H1 (cell line): ENCODE results near the gene NFIX. TPM values are rescaled to one million over a fixed set of nuclear protein-coding genes. Genes with fewer than 3 reads are reported as not detected.

Experiments used
- CTCF ChIA-PET: fragments of 300-600 bp; sonication (Branson Sonifier 250); formaldehyde crosslinking; loops from one replicate; lab custom pipeline; 2021; ENCODE audit not compliant: partially characterized antibody; lab: Charles Lee
- POLR2A ChIA-PET: fragments of 300-600 bp; sonication (Branson Sonifier 250); formaldehyde crosslinking; loops from one replicate; lab custom pipeline; 2021; ENCODE audit warnings: inconsistent platforms; ENCODE audit not compliant: partially characterized antibody; lab: Charles Lee
- DNase-seq, 2 experiments: peaks; one replicate each; pipeline versions ENCODE4 v3.0.0 to v3.0.0-alpha.2; 2010 to 2022; ENCODE audit warnings: low spot score in 2 of 2, low read depth in 1 of 2, mixed read lengths in 1 of 2
- FAIRE-seq: peaks from 2 replicates; lab custom pipeline; 2011; peaks lifted over from hg19 to GRCh38; lab: Jason Lieb, UNC
- H2AFZ ChIP-seq: 2 replicates; pipeline ENCODE4 v1.8.1; 2012; ENCODE audit warnings: low read length, inconsistent platforms
- H2AK5ac ChIP-seq: 2 replicates; pipeline ENCODE4 v1.6.1; 2013; ENCODE audit warnings: low read depth, low read length
- H2BK120ac ChIP-seq: replicated peaks from 2 replicates; pipeline ENCODE3; 2013; ENCODE audit warnings: low read depth, low read length, inconsistent platforms
- H2BK12ac ChIP-seq: 2 replicates; pipeline ENCODE4 v1.6.1; 2013; ENCODE audit warnings: low read depth, low read length
- H2BK15ac ChIP-seq: 2 replicates; pipeline ENCODE4 v1.6.1; 2013; ENCODE audit warnings: low read length
- H2BK20ac ChIP-seq: 2 replicates; pipeline ENCODE4 v1.6.1; 2013; ENCODE audit warnings: low read length
- H2BK5ac ChIP-seq: 2 replicates; pipeline ENCODE4 v1.6.1; 2013; ENCODE audit warnings: low read depth, low read length
- H3K14ac ChIP-seq: 2 replicates; pipeline ENCODE4 v1.6.1; 2013; ENCODE audit warnings: inconsistent platforms; ENCODE audit not compliant: insufficient read length
- H3K18ac ChIP-seq: 2 replicates; pipeline ENCODE4 v1.6.1; 2013; ENCODE audit warnings: low read length; ENCODE audit errors: extremely low read depth
- H3K23ac ChIP-seq: 2 replicates; pipeline ENCODE4 v1.6.1; 2013; ENCODE audit warnings: inconsistent platforms; ENCODE audit not compliant: insufficient read length
- H3K23me2 ChIP-seq: 2 replicates; pipeline ENCODE4 v1.6.1; 2013; ENCODE audit warnings: low read depth, low read length
- H3K27ac ChIP-seq: 2 replicates; pipeline ENCODE4 v1.6.1; 2011; ENCODE audit warnings: low read depth, low read length, inconsistent platforms
- H3K27me3 ChIP-seq, 4 experiments: replicated peaks in 1 of 4; 1 replicate in 1 of 4; 2 replicates in 3 of 4; pipeline versions ENCODE4 v1.6.1 to v1.8.1; 2011 to 2013; ENCODE audit warnings: low read length in 3 of 4, mild to moderate bottlenecking in 3 of 4, inconsistent platforms in 2 of 4, mixed read lengths in 2 of 4, moderate library complexity in 1 of 4; ENCODE audit not compliant: control insufficient read depth in 3 of 4, insufficient read depth in 3 of 4; ENCODE audit errors: extremely low read depth in 1 of 4
- H3K36me3 ChIP-seq, 4 experiments: 2 replicates each; pipeline versions ENCODE4 v1.6.1 to v1.8.1; 2011 to 2013; ENCODE audit warnings: mild to moderate bottlenecking in 4 of 4, low read length in 3 of 4, moderate library complexity in 2 of 4, control low read depth in 1 of 4, inconsistent platforms in 1 of 4; ENCODE audit not compliant: insufficient read depth in 4 of 4, control insufficient read depth in 2 of 4
- H3K4ac ChIP-seq: replicated peaks from 2 replicates; pipeline ENCODE3; 2013; ENCODE audit warnings: low read length, low read depth, mixed read lengths, inconsistent platforms; ENCODE audit not compliant: insufficient read length
- H3K4me1 ChIP-seq, 4 experiments: replicated peaks in 1 of 4; 1 replicate in 1 of 4; 2 replicates in 3 of 4; pipeline versions ENCODE4 v1.6.1 to v1.8.1; 2011 to 2013; ENCODE audit warnings: low read length in 3 of 4, inconsistent platforms in 2 of 4, mixed read lengths in 1 of 4; ENCODE audit not compliant: insufficient read depth in 4 of 4, control insufficient read depth in 3 of 4
- H3K4me2 ChIP-seq, 2 experiments: 2 replicates each; pipeline versions ENCODE4 v1.6.1 to v1.8.1; 2011 to 2013; ENCODE audit warnings: low read depth in 2 of 2, low read length in 2 of 2, control low read depth in 1 of 2, inconsistent platforms in 1 of 2, mild to moderate bottlenecking in 1 of 2; ENCODE audit not compliant: insufficient read depth in 1 of 2
- H3K4me3 ChIP-seq, 4 experiments: fragments of 200-600, 300-600 bp in 1 of 4; sonication (generic), shearing (Covaris generic), sonication (Bioruptor Twin) in 1 of 4; 2 replicates each; pipeline versions ENCODE4 v1.5.1 to v1.8.1; 2011 to 2016; ENCODE audit warnings: low read length in 4 of 4, low read depth in 3 of 4, control low read depth in 2 of 4, inconsistent platforms in 2 of 4, mild to moderate bottlenecking in 2 of 4, mixed read lengths in 1 of 4, moderate library complexity in 1 of 4; ENCODE audit not compliant: insufficient read depth in 2 of 4; ENCODE audit errors: extremely low read depth in 1 of 4
- H3K56ac ChIP-seq: replicated peaks from 2 replicates; pipeline ENCODE3; 2013; ENCODE audit warnings: low read depth, mild to moderate bottlenecking, mixed read lengths, low read length, inconsistent platforms; ENCODE audit not compliant: insufficient read length
- H3K79me1 ChIP-seq: 2 replicates; pipeline ENCODE4 v1.6.1; 2013; ENCODE audit warnings: low read depth, low read length, control low read depth
- H3K79me2 ChIP-seq, 2 experiments: 2 replicates each; pipeline versions ENCODE4 v1.6.1 to v1.8.1; 2012 to 2013; ENCODE audit warnings: low read length in 2 of 2, mild to moderate bottlenecking in 2 of 2, inconsistent platforms in 1 of 2; ENCODE audit not compliant: insufficient read depth in 2 of 2, control insufficient read depth in 1 of 2
- H3K9ac ChIP-seq, 4 experiments: replicated peaks in 1 of 4; 1 replicate in 1 of 4; 2 replicates in 3 of 4; pipeline versions ENCODE4 v1.6.1 to v1.8.1; 2011 to 2013; ENCODE audit warnings: low read depth in 3 of 4, low read length in 3 of 4, control low read depth in 2 of 4, mild to moderate bottlenecking in 2 of 4, moderate library complexity in 2 of 4, inconsistent platforms in 1 of 4; ENCODE audit errors: extremely low read depth in 1 of 4
- H3K9me3 ChIP-seq, 2 experiments: 2 replicates each; pipeline versions ENCODE4 v1.6.1 to v1.8.1; 2012 to 2013; ENCODE audit warnings: mild to moderate bottlenecking in 2 of 2, moderate library complexity in 2 of 2, control low read depth in 1 of 2, inconsistent platforms in 1 of 2, low read depth in 1 of 2, low read length in 1 of 2, mixed read lengths in 1 of 2; ENCODE audit not compliant: insufficient read depth in 2 of 2
- H4K20me1 ChIP-seq, 2 experiments: replicated peaks in 1 of 2; 2 replicates each; pipeline versions ENCODE3 to v1.8.1; 2011 to 2013; ENCODE audit warnings: inconsistent platforms in 2 of 2, low read length in 2 of 2, mild to moderate bottlenecking in 1 of 2; ENCODE audit not compliant: insufficient read depth in 2 of 2, control insufficient read depth in 1 of 2
- H4K5ac ChIP-seq: 2 replicates; pipeline ENCODE4 v1.6.1; 2013; ENCODE audit warnings: low read length, low read depth, mixed read lengths, inconsistent platforms; ENCODE audit not compliant: insufficient read length
- H4K8ac ChIP-seq: 2 replicates; pipeline ENCODE4 v1.8.0; 2013; ENCODE audit warnings: mild to moderate bottlenecking, moderate library complexity, low read length, inconsistent platforms; ENCODE audit not compliant: insufficient read depth; ENCODE audit errors: extremely low read depth
- H4K91ac ChIP-seq: replicated peaks from 2 replicates; pipeline ENCODE3; 2013; ENCODE audit warnings: low read length, mixed read lengths, inconsistent platforms; ENCODE audit not compliant: insufficient read length
- EP300 ChIP-seq, 2 experiments: IDR thresholded peaks; 1 replicate in 1 of 2; 2 replicates in 1 of 2; pipeline ENCODE4 v1.6.1; 2011 to 2012; ENCODE audit warnings: low read depth in 2 of 2, low read length in 2 of 2, mild to moderate bottlenecking in 2 of 2, borderline replicate concordance in 1 of 2, inconsistent platforms in 1 of 2, moderate library complexity in 1 of 2
- FOSL1 ChIP-seq: IDR thresholded peaks from 2 replicates; pipeline ENCODE4 v1.6.1; 2011; ENCODE audit warnings: mild to moderate bottlenecking, low read depth, low read length, moderate library complexity; ENCODE audit not compliant: insufficient read depth
- WGBS, 2 experiments: shearing (Covaris generic) in 1 of 2; methylation state at CpG; one replicate each; pipeline versions ENCODE4 v1.1.6 to v1.1.7; 2013 to 2015; ENCODE audit warnings: low lambda C conversion rate in 2 of 2, mixed read lengths in 2 of 2, inconsistent platforms in 1 of 2, low coverage in 1 of 2, missing lambda C conversion rate in 1 of 2; ENCODE audit not compliant: insufficient replicate concordance in 2 of 2, insufficient coverage in 1 of 2, insufficient read length in 1 of 2; ENCODE audit errors: extremely low coverage in 1 of 2, missing lambda C conversion rate in 1 of 2; 5-methylcytosine and 5-hydroxymethylcytosine counted together
- polyA plus RNA-seq, 7 experiments: library from polyadenylated mRNA; depleted of rRNA in 3 of 7; stranded (reverse) in 5 of 7; unstranded in 2 of 7; fragments of >200 nt in 5 of 7; fragments of 200-250 nt in 2 of 7; gene quantifications; 1 replicate in 5 of 7; 2 replicates in 1 of 7; 4 replicates in 1 of 7; pipeline versions ENCODE4 v1.2.1 to v1.2.3, GENCODE V29; 2011 to 2013; ENCODE audit warnings: missing spikeins in 2 of 7, mixed read lengths in 2 of 7
- total RNA-seq: library from RNA; stranded (reverse); fragmentation: NEBNext Ultra II Directional; extraction: Animal tissue kit (Norgen Biotek cat#: 25700); gene quantifications from 2 replicates; pipeline ENCODE4 v1.2.1, GENCODE V29; 2021

NFIX gene
- total and polyA plus RNA-seq, 2 of the 8 experiments (the other 6 are each of a cell fraction or from before 2014, with no cell fraction given): 0.03 to 0.20 TPM

- Histone ChIP-seq H3K4ac (no peak overlapping the region), H4K5ac (no peak overlapping the region), H3K36me3 (peaks cover 6 to 24% (median 23%) of the 10 kb centered on the region in 4 experiments), H3K4me3 (no peak overlapping the region), H2AK5ac (no peak overlapping the region), H3K4me1 (0 out of 7 replicates have a peak, but pooled peaks cover 0 to 2% (median 0%) of the 10 kb centered on the region in 4 experiments), H3K18ac (no peak overlapping the region), H3K9ac (no peak overlapping the region), H3K79me2 (peaks cover 0 to 6% of the 10 kb centered on the region in 2 experiments; a peak in 2 of 4 replicates), H2BK20ac (no peak overlapping the region), H2BK12ac (no peak overlapping the region), H3K14ac (no peak overlapping the region), H2BK120ac (no peak overlapping the region), H3K4me2 (no peak overlapping the region), H3K9me3 (no peaks in the 10 kb centered on the region), H3K56ac (no peak overlapping the region), H3K27me3 (no peaks in the 10 kb centered on the region), H2AFZ (no peak overlapping the region), H4K8ac (no peak overlapping the region), H3K23ac (no peak overlapping the region), H4K20me1 (peaks cover 0 to 1% of the 10 kb centered on the region in 2 experiments), H2BK15ac (no peak overlapping the region), H3K23me2 (no peaks in the 10 kb centered on the region), H3K79me1 (peaks cover 5% of the 10 kb centered on the region), H4K91ac (no peak overlapping the region), H3K27ac (no peak overlapping the region; the same call in 1 of the 2 replicates), H2BK5ac (no peak overlapping the region)
- no peak for FAIRE-seq
- TF ChIP-seq FOSL1: no peak
- no peak for TF ChIP-seq EP300 (IDR thresholded peaks at IDR 0.05; ENCODE audit: borderline replicate concordance in 1 of 2, low read depth in 2 of 2, low read length in 2 of 2)
- 97% methylated on average over 12 of the region's 15 CpGs; no CpG with 5 or more reads in 1 of the 2 experiments for WGBS, 2 experiments
- ChIA-PET POLR2A (interaction anchor here (1.0 to 19.5 kb wide), 5 partner anchors 6 to 177 kb away, joined by 3 to 228 read pairs (median 12); partner anchors contain the start of genes FARSA, NACC1 and TRMT1), CTCF (interaction anchor here (0.6 to 0.9 kb wide), 2 partner anchors 9 to 37 kb away, joined by 3 read pairs; no protein-coding TSS in a partner anchor)
- no peak for DNase-seq
Measured at GRCh38 chr19:13110099-13110610, 114.9 kb downstream of the NFIX start.
